K562 treated with DMSO at 1 percent for 24 hours (cell line): ENCODE results near the gene CYP2F1. TPM values are rescaled to one million over a fixed set of nuclear protein-coding genes. Genes with fewer than 3 reads are reported as not detected.

Source experiments
- total RNA-seq: library from RNA; unstranded; fragments of 300-600 nt; gene quantifications from 2 replicates; pipeline ENCODE4 v1.2.3, GENCODE V29; 2022; ENCODE audit warnings: low read depth; ENCODE audit not compliant: insufficient read depth

Gene CYP2F1
- 2.0 and 6.4 TPM in 2 replicates for total RNA-seq

DNA sequence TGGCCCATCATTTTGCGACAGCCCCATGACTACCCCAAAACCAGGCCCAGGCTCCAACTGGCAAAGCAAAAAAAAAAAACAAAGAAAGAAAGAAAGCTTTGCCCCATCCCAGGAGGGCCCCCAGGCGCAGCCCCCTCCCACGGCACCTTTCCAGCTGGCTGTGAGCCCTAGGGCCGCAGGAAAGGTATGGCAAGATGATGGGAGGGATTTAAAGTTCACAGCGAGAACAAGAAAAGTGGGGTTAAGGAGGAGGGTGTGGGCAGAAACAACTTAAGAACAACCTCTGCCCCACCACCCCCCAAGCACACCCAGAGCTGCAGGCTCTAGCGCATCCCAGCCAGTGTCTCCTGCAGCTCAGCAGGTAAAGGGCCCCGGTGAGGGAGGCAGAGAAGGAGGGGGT is at the start of gene CYP2F1:
TSS of gene CYP2F1 (plus strand) at position 301 of the 400 bp plus-strand sequence. CDS start 1,757 bp downstream, outside the sequence.

GRCh38 chr19:41088151-41088550 is 26.1 kb upstream of the CYP2F1 start, which contains the start of gene CYP2A13:
Gene CYP2A13 (plus strand): TSS chr19:41088451. CDS start chr19:41088472, 21 bp downstream.

Other genes starting within 250 kb of the CYP2F1 start
- not detected in 2 replicates for gene CYP2A7, start 232.2 kb upstream of the CYP2F1 start, total RNA-seq
- gene CYP2B6, start 123.2 kb upstream of the CYP2F1 start, total RNA-seq: not detected in 2 replicates
- not detected in 2 replicates for gene CYP2A13, start 26.0 kb upstream of the CYP2F1 start, total RNA-seq
- gene CYP2S1, start 78.8 kb downstream of the CYP2F1 start, total RNA-seq: 1.3 and 4.7 TPM in 2 replicates
- gene AXL, start 104.8 kb downstream of the CYP2F1 start, total RNA-seq: 0.47 and 0.88 TPM in 2 replicates
- gene HNRNPUL1, start 149.9 kb downstream of the CYP2F1 start, total RNA-seq: 148 and 151 TPM in 2 replicates
- 39.1 and 39.2 TPM in 2 replicates for gene CCDC97, start 195.7 kb downstream of the CYP2F1 start, total RNA-seq
- 233 and 239 TPM in 2 replicates for gene TGFB1, start 239.5 kb downstream of the CYP2F1 start, total RNA-seq
- gene B9D2, start 249.7 kb downstream of the CYP2F1 start, total RNA-seq: 10.7 and 16.9 TPM in 2 replicates